GM21786 (cell line): Measurements from ENCODE around the gene MYG1.

ENCODE experiments used
- ATAC-seq: cut with Tn5 transposase; IDR thresholded peaks from one replicate; pipeline ENCODE4 v1.9.1; 2021; ENCODE audit not compliant: unreplicated experiment

MYG1 gene, protein sequence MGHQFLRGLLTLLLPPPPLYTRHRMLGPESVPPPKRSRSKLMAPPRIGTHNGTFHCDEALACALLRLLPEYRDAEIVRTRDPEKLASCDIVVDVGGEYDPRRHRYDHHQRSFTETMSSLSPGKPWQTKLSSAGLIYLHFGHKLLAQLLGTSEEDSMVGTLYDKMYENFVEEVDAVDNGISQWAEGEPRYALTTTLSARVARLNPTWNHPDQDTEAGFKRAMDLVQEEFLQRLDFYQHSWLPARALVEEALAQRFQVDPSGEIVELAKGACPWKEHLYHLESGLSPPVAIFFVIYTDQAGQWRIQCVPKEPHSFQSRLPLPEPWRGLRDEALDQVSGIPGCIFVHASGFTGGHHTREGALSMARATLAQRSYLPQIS

GRCh38 chr12:53299454-53300180, at the start of gene MYG1:
Gene MYG1 (plus strand): TSS chr12:53299695. CDS start chr12:53299738, 43 bp downstream.
- peak; percentile 79 for ATAC-seq

DNA sequence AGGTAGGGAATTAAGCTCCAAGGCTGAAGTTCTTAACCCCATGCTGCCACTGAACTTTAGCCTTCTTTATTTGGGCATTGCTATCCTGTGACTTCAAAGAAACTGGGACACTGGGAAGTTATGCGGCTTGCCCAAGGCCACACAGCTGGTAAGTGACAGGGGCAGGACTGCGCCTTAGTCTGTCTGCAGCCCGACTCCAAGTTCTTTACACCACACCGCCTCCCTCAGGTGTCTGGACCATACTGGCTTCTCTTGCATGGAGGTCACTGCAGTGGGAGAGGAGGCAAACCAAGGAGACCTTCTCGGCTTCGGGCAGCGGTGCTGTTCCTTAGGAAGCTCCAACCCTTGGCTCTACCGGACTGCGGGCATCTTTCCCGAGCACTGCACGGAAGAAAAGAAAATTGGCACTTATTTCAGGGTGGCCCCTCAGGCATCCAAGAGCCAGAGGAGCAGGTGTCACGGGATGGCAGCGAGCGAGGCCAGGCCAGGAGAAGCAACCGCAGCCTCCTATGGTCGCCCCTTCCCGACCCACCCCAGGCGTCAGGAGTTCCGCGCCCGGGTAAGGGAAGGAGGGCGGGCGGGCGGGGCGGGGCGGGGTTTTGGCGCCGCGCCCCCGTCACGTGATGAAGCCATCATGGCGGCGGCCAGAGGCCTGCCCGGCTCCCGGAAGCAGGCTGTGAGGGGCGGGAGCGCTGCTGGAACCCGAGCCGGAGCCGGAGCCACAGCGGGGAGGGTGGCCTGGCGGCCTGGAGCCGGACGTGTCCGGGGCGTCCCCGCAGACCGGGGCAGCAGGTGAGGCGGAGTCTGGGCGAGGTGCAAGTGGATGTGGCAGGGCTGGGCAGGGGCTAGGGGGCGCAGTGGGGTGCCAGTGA, 47.8 kb upstream of the MYG1 start:
- ATAC-seq = peak; percentile 66

GRCh38 chr12:53252349-53252916, 47.1 kb upstream of the MYG1 start:
- no peak for ATAC-seq

DNA sequence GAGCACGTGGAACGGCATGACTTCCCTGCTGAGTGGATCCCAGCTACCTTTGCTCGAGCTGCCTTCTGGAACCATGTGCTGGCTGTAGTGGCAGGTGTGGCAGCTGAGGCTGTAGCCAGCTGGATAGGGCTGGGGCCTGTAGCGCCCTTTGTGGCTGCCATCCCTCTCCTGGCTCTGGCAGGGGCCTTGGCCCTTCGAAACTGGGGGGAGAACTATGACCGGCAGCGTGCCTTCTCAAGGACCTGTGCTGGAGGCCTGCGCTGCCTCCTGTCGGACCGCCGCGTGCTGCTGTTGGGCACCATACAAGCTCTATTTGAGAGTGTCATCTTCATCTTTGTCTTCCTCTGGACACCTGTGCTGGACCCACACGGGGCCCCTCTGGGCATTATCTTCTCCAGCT, 46.2 kb upstream of the MYG1 start:
- no peak for ATAC-seq

DNA sequence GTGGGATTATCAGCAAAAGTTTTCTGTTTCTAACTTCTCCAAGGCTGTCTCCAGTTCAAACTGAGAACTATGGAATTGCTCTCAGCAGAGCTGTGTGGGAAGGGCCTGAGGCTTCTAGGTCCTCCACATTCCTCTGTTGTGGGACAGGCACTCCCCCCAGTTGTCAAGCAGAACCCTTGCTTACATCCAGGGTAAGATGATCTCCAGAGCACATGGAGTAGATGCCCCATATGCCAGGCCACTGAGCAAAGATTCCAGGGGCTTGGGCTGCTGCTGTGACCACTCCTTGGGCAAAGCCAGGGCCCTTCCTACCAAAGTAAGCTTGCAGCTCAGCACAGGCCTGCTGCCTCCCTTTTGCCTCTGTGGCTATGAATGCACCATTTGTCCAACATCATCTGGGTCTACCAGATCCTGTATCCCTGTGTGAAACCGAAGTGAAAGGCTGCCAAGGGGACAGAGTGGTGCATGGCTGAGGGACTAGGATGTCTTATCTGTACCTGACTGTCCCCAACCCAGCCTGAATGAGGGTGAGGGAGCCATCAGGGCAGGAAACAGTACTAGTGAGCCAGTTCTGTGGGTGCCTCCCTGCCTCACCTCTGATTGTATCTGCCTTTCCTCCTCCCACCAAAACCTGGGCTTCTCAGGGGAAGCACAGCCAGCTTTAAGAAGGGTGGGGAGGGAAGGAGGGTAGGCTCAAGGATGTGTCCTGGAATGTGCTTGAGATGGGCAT, 44.5 kb upstream of the MYG1 start:
- ATAC-seq = no peak

DNA sequence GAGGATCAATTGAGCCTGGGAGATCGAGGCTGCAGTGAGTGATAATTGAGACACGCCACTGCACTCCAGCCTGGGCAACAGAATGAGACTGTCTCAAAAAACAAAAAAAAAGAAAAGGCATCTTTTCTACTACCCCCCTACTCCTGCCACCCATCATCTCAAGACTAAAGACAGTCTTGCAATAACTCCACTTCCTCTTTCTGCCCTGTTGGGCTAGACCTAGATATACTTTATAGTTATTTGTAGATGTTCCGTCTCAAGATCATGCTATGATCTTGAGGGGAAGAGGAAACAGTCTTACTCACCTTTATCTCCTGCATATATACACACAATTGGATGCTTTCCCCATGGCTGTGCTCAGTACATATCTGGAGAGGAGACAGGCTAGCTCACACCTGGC, 43.5 kb upstream of the MYG1 start:
- no peak for ATAC-seq

DNA sequence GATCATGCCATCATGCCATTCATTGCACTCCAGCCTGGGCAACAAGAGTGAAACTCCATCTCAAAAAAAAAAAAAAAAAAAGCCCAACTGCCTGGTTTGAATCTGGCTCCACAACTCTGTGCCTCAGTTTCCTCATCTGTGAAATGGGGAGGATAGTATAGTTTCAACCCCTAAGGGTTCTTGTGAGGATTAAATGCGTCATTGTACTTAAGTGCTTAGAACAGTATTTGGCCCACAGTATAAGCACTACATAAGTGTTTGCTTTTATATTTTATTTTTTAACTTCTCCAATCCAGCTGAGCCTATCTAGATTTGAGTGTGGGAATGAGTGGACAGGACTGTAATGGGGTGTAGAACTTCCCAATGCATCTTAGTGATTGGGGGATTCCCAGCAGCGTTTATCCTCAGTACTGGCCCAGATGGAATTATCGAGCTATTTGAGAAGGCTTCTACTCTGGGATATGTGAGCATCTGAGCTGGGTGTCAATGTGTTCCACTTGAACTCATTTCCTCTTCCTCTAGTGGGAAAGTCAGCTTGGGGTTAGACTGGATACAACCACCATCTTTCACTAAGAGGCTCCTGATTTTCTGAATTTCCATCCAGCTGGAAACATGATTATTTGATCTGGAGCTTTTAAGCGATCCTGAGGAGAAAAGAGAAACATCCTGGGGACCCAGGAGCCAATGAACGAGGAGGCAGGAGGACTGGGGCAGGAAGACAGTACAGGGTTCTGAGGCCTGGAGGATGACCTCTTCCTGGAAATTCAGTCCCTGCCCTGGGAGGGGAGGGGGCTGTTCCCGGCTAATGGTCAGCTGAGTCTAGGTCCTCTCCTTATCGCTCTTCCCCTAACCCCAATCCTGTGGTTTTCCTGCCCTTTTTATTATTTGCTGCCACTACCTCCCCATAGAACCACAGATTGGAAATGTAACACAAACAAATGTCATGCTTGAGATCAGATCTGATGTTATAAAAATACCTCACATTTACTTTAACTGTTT, 40.7 kb upstream of the MYG1 start:
- no peak for ATAC-seq

DNA sequence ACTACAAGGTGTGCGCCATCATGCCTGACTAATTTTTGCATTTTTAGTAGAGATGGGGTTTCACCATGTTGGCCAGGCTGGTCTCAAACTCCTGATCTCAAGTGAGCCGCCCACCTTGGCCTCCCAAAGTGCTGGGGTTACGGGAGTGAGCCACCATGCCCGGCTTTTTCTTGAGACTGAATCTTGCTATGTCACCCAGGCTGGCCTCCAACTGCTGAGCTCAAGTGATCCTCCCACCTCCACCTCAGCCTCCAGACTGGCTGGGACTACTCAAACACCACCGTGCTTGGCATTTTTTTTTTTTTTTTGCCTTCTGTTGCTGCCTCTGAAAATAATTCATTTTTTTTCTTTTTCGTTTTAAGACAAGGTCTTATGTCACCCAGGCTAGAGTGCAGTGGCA, 39.6 kb upstream of the MYG1 start:
- no peak for ATAC-seq

- no peak for ATAC-seq
Measured at GRCh38 chr12:53265783-53266182, 33.7 kb upstream of the MYG1 start.

DNA sequence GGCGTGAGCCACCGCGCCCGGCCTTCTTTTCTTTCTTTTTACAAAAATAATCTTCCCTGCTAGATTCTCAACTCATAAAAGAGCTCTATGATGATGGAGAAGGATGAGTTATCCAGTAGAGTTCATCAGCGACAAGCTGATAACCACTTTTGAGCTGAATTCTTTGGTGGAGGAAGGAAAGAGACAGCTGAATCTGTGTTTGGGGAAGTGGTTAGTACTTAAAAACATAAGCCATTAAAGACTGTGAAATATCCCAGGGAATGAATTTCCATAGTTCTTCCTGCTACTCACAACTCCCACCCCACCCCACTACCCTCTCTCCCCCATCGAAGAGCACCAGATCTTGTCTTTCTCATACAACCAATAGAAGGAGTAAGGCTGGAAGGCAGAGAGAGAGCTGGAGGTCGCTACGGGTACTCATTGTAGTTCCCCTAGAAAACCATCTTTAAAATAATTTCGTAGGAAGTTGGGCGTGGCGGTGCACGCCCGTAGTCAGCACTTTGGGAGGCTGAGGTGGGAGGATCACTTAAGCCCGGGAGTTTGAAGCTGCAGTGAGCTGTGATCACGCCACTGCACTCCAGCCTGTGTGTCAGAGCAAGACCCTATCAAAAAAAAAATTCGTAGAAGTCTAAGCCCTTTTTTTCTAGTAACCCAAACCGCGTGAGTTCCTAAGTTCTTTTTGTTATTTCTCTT, 32.0 kb upstream of the MYG1 start:
- ATAC-seq = peak; percentile 5

GRCh38 chr12:53267999-53268629, 31.4 kb upstream of the MYG1 start, which contains the start of gene ESPL1:
Gene ESPL1 (plus strand): TSS chr12:53268299. CDS start chr12:53268767, 468 bp downstream.
- ATAC-seq = peak; percentile 78

GRCh38 chr12:53268630-53269562, 30.6 kb upstream of the MYG1 start:
- no peak for ATAC-seq

DNA sequence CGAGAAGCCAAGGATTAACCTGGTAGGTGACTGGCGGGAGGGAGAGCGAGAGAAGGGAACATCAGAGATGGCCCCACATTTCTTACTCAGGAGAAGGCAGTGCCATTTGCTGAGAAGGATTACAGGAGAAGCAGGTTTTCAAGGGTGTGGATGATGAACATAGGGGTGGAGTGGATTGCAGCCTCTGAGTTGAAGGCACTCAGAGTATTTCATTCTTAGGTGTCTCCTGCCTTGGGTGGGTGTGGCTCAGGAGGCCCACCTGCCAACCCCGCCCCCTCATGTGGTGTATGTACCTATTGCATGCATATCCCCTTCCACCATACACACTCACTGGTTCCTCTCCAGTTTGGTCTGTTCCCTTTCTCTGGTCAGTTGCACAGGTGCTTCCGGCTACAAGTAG, 25.1 kb upstream of the MYG1 start:
- no peak for ATAC-seq

DNA sequence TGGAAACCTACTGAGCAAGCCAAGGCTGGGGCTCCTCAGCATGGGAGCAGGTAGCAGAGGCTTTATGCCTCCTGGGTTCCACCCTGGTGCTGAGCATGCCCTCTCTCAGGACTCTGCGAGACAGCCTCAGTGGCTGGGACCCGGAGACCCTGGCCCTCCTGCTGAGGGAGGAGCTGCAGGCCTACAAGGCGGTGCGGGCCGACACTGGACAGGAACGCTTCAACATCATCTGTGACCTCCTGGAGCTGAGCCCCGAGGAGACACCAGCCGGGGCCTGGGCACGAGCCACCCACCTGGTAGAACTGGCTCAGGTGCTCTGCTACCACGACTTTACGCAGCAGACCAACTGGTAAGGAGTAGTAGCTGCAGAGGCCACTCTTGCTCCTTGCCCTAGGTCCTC, 23.0 kb upstream of the MYG1 start:
- no peak for ATAC-seq

GRCh38 chr12:53277981-53278380, 21.5 kb upstream of the MYG1 start:
- no peak for ATAC-seq

- no peak for ATAC-seq
Measured at GRCh38 chr12:53279283-53279869, 20.1 kb upstream of the MYG1 start.
